Measurements from ENCODE around the gene XRCC5.

DNA sequence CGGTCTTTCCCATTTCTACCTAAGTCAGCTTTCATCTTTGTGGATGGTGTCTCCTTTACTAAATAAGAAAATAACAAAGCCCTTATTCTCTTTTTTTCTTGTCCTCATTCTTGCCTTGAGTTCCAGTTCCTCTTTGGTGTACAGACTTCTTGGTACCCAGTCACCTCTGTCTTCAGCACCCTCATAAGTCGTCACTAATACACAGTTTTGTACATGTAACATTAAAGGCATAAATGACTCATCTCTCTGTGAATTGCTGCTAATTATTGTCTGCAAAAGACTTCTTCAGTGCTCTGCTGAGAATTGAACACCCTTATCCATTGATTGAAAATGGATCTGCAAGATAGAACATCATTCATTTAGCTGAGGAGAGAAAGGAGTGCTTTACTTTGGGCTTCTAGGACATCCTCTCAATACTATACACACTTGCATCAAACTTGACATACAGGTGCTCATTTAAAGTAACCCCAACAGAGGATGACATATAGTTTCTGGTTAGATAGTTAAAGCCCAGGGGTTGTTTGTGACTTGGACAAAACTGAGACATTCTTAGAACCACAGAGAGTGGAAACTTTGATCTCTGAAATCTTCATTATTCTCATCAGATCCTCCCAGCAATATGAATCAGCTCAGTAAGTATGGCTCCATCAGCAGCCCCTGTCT, 97.0 kb downstream of the XRCC5 start:
- TF ChIP-seq, protein P1, sequence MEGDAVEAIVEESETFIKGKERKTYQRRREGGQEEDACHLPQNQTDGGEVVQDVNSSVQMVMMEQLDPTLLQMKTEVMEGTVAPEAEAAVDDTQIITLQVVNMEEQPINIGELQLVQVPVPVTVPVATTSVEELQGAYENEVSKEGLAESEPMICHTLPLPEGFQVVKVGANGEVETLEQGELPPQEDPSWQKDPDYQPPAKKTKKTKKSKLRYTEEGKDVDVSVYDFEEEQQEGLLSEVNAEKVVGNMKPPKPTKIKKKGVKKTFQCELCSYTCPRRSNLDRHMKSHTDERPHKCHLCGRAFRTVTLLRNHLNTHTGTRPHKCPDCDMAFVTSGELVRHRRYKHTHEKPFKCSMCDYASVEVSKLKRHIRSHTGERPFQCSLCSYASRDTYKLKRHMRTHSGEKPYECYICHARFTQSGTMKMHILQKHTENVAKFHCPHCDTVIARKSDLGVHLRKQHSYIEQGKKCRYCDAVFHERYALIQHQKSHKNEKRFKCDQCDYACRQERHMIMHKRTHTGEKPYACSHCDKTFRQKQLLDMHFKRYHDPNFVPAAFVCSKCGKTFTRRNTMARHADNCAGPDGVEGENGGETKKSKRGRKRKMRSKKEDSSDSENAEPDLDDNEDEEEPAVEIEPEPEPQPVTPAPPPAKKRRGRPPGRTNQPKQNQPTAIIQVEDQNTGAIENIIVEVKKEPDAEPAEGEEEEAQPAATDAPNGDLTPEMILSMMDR (IDR thresholded peaks at IDR 0.05 in 4 of 5, conservative IDR thresholded peaks at IDR 0.05 in 1 of 5): no peak
- no peak for TF ChIP-seq POLR2A (IDR thresholded peaks at IDR 0.05)
